Measurements from ENCODE around the gene ELAVL2.

Gene ELAVL2

GRCh38 chr9:23764219-23764618 is 61.8 kb downstream of the ELAVL2 start:
- no peak for ATAC-seq
- TF ChIP-seq ZFP30 (CRISPR knock-in tag; IDR thresholded peaks at IDR 0.05) (no peak), ZNF8 (CRISPR knock-in tag; IDR thresholded peaks at IDR 0.05) (no peak), CREB5 (CRISPR knock-in tag; IDR thresholded peaks at IDR 0.05; ENCODE audit: low read depth) (no peak), ZFP3 (CRISPR knock-in tag; IDR thresholded peaks at IDR 0.05) (no peak), ZNF565 (CRISPR knock-in tag; conservative IDR thresholded peaks at IDR 0.05; ENCODE audit: low read depth) (no peak), CSDC2 (CRISPR knock-in tag; IDR thresholded peaks at IDR 0.05) (no peak), RARB (CRISPR knock-in tag; IDR thresholded peaks at IDR 0.05) (no peak), ESRRG (CRISPR knock-in tag; IDR thresholded peaks at IDR 0.05) (no peak), ARNTL (CRISPR knock-in tag; IDR thresholded peaks at IDR 0.05; ENCODE audit: borderline replicate concordance, low read depth) (no peak), SNAI2 (CRISPR knock-in tag; IDR thresholded peaks at IDR 0.05) (no peak), BACH2 (CRISPR knock-in tag; IDR thresholded peaks at IDR 0.05; ENCODE audit: borderline replicate concordance) (no peak), TSHZ2 (CRISPR knock-in tag; IDR thresholded peaks at IDR 0.05) (no peak)
- TF ChIP-seq, protein P1, sequence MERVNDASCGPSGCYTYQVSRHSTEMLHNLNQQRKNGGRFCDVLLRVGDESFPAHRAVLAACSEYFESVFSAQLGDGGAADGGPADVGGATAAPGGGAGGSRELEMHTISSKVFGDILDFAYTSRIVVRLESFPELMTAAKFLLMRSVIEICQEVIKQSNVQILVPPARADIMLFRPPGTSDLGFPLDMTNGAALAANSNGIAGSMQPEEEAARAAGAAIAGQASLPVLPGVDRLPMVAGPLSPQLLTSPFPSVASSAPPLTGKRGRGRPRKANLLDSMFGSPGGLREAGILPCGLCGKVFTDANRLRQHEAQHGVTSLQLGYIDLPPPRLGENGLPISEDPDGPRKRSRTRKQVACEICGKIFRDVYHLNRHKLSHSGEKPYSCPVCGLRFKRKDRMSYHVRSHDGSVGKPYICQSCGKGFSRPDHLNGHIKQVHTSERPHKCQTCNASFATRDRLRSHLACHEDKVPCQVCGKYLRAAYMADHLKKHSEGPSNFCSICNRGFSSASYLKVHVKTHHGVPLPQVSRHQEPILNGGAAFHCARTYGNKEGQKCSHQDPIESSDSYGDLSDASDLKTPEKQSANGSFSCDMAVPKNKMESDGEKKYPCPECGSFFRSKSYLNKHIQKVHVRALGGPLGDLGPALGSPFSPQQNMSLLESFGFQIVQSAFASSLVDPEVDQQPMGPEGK (CRISPR knock-in tag; IDR thresholded peaks at IDR 0.05; ENCODE audit: borderline replicate concordance), result no peak

DNA sequence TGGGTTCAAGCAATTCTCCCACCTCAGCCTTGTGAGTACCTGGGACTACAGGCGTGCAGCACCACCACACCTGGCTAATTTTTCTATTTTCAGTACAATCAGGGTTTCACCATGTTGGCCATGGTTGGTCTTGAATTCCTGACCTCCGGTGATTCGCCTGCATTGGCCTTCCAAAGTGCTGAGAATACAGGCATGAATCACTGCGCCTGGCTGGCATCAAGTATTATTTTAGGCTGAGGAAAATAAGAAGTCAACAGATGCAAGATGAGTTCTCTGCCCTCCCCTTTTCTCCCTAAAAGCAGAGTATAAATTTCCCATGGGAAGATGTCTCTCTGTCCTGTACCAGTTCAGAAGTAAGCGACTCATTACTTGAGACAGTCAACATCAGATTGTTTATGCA is 71.5 kb downstream of the ELAVL2 start:
- ATAC-seq, result no peak
- TF ChIP-seq ZNF70 (CRISPR knock-in tag; IDR thresholded peaks at IDR 0.05), result no peak
- no peak for TF ChIP-seq CREB5 (CRISPR knock-in tag; IDR thresholded peaks at IDR 0.05; ENCODE audit: low read depth)
- no peak for TF ChIP-seq POU6F1 (CRISPR knock-in tag; IDR thresholded peaks at IDR 0.05; ENCODE audit: borderline replicate concordance, low read depth)
- TF ChIP-seq CSDC2 (CRISPR knock-in tag; IDR thresholded peaks at IDR 0.05), result no peak
- no peak for TF ChIP-seq OSR1 (CRISPR knock-in tag; IDR thresholded peaks at IDR 0.05)
- TF ChIP-seq TSHZ2 (CRISPR knock-in tag; IDR thresholded peaks at IDR 0.05), result no peak
- TF ChIP-seq, protein P2, sequence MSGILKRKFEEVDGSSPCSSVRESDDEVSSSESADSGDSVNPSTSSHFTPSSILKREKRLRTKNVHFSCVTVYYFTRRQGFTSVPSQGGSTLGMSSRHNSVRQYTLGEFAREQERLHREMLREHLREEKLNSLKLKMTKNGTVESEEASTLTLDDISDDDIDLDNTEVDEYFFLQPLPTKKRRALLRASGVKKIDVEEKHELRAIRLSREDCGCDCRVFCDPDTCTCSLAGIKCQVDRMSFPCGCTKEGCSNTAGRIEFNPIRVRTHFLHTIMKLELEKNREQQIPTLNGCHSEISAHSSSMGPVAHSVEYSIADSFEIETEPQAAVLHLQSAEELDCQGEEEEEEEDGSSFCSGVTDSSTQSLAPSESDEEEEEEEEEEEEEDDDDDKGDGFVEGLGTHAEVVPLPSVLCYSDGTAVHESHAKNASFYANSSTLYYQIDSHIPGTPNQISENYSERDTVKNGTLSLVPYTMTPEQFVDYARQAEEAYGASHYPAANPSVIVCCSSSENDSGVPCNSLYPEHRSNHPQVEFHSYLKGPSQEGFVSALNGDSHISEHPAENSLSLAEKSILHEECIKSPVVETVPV (CRISPR knock-in tag; IDR thresholded peaks at IDR 0.05), result no peak
- no peak for TF ChIP-seq PPARA (CRISPR knock-in tag; IDR thresholded peaks at IDR 0.05; ENCODE audit: borderline replicate concordance)
- TF ChIP-seq TOX (CRISPR knock-in tag; IDR thresholded peaks at IDR 0.05; ENCODE audit: borderline replicate concordance), result no peak
- TF ChIP-seq ZFP30 (CRISPR knock-in tag; IDR thresholded peaks at IDR 0.05), result no peak
- no peak for TF ChIP-seq ZNF8 (CRISPR knock-in tag; IDR thresholded peaks at IDR 0.05)
- no peak for TF ChIP-seq ZNF565 (CRISPR knock-in tag; conservative IDR thresholded peaks at IDR 0.05; ENCODE audit: low read depth)
- no peak for TF ChIP-seq ESRRG (CRISPR knock-in tag; IDR thresholded peaks at IDR 0.05)
- no peak for TF ChIP-seq GLIS3 (CRISPR knock-in tag; IDR thresholded peaks at IDR 0.05)
- TF ChIP-seq BACH2 (CRISPR knock-in tag; IDR thresholded peaks at IDR 0.05; ENCODE audit: borderline replicate concordance), result no peak
- TF ChIP-seq ZFP3 (CRISPR knock-in tag; IDR thresholded peaks at IDR 0.05), result no peak
- no peak for TF ChIP-seq TCF4 (CRISPR knock-in tag; IDR thresholded peaks at IDR 0.05; ENCODE audit: borderline replicate concordance)
